ENCODE measurements around the gene TP53I13. TPM values are rescaled to one million over a fixed set of nuclear protein-coding genes. Genes with fewer than 3 reads are reported as not detected.

TP53I13 gene
- total RNA-seq, 4 donors from 2014 or later: 32.1 to 150 (median 78.2) TPM

GRCh38 chr17:29584452-29585079 is 16.1 kb downstream of the TP53I13 start:
- no peak for TF ChIP-seq CTCF (IDR thresholded peaks at IDR 0.05; ENCODE audit: low read depth)

- no peak for TF ChIP-seq CTCF (IDR thresholded peaks at IDR 0.05; ENCODE audit: low read depth)
Measured at GRCh38 chr17:29585080-29585751, 16.7 kb downstream of the TP53I13 start.

- TF ChIP-seq CTCF (IDR thresholded peaks at IDR 0.05; ENCODE audit: low read depth): no peak
Measured at GRCh38 chr17:29586676-29587469, 18.4 kb downstream of the TP53I13 start.

GRCh38 chr17:29587591-29587990 is 19.1 kb downstream of the TP53I13 start:
- TF ChIP-seq CTCF (IDR thresholded peaks at IDR 0.05; ENCODE audit: low read depth): no peak

GRCh38 chr17:29588017-29588561 is 19.6 kb downstream of the TP53I13 start:
- TF ChIP-seq CTCF (IDR thresholded peaks at IDR 0.05; ENCODE audit: low read depth): no peak

- no peak for TF ChIP-seq CTCF (IDR thresholded peaks at IDR 0.05; ENCODE audit: low read depth)
Measured at GRCh38 chr17:29588562-29589411, 20.3 kb downstream of the TP53I13 start.

All from subcutaneous adipose tissue (tissue), 4 donors.